SIG-M5 treated with dmso at 0.1 percent for 504 hours (cell line): ENCODE data around the gene ROGDI.

Experiments used
- DNase-seq: peaks from one replicate; lab custom pipeline; 2025; ENCODE audit not compliant: unreplicated experiment; lab: John Stamatoyannopoulos, UW

The ROGDI gene, protein sequence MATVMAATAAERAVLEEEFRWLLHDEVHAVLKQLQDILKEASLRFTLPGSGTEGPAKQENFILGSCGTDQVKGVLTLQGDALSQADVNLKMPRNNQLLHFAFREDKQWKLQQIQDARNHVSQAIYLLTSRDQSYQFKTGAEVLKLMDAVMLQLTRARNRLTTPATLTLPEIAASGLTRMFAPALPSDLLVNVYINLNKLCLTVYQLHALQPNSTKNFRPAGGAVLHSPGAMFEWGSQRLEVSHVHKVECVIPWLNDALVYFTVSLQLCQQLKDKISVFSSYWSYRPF

DNA sequence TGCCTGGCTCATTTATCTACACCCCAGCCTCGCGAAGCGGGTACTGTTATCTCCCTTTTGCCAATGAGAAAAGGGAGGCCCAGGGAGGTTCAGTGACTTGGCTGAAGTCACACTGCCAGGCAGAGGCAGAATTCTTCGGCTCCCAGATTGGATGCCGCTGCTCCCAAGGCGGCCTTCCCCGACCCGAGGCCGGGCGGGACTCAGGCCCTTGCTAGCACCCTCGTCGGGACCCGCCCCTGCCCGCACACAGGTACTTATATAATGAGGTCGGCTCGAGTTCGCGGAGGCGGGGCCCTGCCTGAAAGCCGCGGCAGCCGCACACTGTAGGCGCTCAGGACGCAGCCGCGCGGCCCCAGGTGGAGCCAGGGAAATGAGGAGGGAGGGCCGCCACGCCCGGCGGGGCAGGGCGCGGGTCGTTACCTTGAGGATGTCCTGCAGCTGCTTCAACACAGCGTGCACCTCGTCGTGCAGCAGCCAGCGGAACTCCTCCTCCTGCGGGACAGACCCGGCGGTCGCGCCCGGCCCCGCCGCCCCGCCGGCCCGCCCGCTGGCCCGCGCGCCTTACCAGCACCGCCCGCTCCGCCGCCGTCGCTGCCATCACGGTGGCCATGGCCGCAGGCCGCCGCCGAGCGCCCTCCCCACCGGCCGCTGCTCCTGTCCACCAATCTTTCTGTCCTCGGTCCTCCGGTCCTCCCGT is at the start of gene ROGDI:
TSS of gene ROGDI (minus strand) at position 672 of the 697 bp plus-strand sequence. CDS start at position 610, 62 bp downstream.
- peak; percentile 67 for DNase-seq

DNA sequence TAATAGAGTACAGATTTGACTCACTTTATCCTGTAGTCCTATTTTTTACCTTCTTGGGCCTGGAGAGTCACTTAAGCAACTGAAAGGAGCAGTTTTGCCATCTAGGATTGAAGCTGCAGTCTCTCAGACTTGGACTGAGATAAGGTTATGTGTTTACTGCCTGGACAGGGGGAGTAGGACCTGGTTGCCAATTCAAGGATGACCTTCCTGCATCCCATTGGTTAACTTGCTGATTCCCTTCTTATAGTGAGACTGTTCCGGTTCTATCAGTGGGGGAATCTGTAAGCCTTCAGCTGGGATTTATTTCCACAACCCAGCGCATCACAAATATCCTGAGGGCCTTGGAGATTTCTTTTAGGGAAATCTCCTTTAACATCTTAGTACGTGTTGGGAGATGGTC is 47.8 kb upstream of the ROGDI start:
- no peak for DNase-seq

DNA sequence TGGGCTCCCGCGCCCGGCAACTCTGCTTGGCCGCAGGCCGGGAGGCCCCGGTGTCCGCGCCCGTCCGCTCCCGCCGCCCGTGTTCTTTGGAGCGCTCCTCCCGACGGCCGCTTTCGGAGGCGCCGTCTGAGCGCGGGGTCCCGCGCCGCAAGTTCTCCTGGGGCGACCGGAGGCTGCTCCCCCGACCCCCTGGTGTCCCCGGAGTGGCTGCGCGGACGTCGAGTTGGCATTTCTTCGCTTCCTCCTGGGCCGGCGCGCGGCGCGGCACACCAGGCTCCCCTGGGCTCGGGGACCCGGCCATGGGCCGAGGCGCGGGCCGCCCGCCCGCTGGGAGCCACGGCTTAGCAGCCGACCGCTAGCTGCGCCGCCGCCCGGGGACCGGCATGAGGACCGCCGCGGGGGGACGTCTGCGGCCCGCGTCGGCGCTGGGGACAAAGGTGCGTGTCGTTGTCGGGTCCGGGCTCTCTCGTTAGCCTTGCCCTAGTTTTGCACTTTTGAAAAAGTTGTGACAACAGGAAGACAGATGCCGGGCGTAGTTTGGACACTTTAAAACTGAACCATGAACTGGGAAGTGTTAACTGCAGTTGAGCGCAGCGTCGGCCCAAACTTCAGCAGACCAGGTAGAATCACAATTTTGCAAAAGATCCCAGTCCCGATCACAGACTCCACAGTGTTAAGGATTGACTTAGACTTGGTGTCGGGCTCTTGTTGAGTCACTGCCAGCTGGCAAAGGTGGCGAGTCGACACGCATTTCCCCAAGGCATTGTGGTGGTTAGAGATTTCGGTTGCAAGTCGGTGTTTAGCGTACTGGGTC is 45.5 kb upstream of the ROGDI start:
- DNase-seq, result peak; percentile 41

DNA sequence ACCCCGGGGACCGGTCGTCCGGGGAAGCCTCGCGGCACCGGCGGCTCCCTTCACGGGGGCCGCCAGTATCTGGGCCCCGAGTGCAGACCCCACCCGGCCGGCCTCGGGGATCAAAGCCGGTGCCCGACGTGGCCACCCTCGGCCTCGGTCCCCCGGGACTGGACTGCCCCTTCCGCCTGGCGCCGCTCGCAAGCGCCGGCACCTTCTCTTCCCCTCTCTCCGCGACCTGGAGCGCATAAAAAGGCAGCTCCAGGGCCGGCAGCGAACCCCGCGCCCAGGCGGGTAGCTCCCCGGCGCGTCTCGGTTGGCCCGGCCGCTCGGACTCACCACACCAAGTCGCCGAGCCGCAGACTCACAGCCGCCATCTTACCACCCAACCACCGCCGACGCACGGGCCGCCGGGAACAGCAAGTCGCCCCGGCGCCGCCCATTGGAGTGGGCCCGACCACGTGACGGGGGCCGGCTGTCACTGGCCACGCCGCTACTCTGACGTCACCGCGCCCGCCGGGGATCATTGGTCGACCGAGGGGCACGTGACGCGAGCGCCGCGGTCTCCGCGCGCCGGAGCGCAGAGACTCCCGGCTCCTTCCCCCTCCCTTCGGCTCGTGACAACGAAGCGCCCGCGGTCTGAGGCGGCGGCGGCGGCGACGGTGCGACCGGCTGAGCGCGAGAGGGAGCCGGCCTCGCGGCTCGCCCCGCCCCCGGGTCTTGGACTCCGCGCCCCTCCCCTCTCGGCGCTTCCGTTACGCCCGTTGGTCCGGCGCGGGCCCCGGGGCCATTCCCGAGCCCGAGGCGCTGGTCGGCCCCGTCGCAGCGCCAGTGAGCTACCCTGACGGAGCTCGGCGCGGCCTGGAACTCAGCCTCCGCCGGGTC is 44.7 kb upstream of the ROGDI start, which contains the start of the genes GLYR1 and UBN1:
TSS of gene GLYR1 (minus strand) at position 388 of the 873 bp plus-strand sequence. CDS start at position 365, 23 bp downstream.
TSS of gene UBN1 (plus strand) at position 581 of the 873 bp plus-strand sequence. CDS start 5,437 bp downstream, outside the sequence.
- peak; percentile 93 for DNase-seq

DNA sequence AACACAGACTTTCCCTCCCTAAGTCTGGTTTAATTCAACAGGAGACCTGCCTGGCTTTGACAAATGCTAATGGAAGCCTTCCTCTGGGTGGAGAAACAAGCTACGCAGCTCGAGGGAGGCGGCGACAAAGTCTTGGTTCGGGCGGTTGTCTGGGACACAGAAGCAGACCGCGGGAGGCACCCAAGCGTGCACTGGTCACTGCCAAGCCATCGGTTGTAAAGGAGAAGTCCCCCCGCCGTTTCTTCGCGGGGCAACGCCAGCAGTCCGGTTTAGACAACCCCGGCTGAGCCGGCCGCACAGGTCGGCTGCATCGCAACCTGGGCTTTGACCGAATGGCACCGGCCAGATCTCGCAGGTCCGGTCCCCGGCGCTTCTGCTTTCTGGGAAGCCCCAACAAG is 44.1 kb upstream of the ROGDI start:
- DNase-seq, result peak; percentile 9

DNA sequence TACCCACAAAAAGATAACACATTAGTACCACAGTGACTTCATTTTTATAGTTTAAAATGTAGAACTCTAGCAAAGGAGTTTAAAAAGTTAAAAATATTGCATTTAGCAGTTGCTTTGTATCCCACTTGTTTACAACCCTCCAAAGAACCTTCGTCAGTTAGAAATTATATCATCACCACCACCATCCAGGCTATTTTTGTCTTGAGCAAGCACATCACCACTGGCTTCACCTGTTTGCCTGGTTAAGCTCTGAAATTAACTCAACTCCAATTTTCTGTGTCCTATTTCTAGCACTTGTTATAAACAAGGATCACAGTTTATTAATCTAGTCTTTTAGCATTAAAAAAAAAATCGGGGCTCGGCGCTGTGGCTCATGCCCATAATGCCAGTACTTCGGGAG is 38.6 kb upstream of the ROGDI start:
- no peak for DNase-seq

DNA sequence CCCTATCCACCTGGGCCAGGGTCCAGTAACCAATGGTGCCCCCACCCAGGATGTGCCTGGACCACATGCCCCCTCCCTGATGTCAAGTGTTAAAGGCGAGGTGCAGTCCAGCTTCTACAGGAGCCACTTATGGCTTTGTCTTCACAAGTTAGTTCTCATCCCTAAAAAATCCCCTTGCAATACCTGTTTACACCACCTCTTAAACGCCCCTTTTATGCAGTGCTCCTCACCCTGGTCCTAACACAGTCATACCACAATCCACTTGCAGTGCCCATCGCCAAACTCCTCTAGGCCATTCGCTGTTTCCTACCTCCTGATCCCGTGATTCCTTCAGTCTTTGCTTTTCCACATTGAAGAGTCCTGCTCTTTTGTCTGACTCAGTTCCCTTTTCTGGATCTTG is 37.5 kb upstream of the ROGDI start:
- DNase-seq, result no peak

DNA sequence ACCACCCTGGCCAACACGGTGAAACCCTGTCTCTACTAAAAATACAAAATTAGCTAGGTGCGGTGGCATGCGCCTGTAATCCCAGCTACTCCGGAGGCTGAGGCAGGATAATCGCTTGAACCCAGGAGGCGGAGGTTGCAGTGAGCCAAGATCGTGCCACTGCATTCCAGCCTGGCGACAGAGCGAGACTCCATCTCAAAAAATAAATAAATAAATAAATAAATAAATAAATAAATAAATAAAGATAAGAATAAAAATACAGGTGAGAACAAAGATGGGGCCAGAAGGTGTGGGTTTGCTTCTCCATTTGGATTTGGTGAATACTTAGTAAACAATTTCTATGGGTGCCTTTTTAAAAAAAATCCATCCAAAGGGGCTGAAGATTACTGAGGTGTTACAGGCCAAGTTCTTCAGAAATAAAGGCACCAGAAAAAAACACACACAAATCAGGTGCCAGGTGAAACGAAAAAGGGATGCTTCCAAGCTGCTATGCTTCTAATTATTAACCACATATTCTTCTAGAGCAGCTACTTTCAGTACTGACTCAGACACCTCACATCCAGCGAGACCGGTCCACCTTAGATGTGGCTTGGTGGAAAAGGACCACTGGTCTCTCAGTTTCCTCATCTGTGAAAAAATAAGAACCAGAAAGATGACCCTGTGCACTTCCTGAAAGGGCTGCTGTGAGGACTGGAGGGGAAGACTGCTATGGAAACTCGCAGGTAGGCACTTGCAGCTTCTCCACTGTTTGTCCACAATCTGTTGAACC is 35.5 kb upstream of the ROGDI start:
- no peak for DNase-seq

DNA sequence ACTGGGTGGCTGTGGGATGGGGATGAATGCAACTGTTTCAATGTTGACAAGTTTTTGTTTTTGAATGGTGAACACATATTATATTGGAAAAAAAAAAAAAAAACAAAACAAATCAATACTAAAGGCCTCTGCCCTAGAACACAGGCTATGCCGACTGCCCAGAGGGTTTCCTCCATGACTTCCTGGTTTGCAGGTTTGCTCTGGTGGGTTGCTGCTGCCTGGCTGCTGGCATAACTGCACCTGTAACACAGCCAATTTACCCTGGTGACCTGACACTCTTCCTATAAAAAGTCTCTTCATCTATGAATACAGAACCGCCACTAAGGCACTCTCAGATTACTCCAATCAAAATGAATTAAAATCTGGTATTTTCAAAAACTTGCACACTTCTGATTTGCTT is 34.3 kb upstream of the ROGDI start:
- DNase-seq, result no peak

DNA sequence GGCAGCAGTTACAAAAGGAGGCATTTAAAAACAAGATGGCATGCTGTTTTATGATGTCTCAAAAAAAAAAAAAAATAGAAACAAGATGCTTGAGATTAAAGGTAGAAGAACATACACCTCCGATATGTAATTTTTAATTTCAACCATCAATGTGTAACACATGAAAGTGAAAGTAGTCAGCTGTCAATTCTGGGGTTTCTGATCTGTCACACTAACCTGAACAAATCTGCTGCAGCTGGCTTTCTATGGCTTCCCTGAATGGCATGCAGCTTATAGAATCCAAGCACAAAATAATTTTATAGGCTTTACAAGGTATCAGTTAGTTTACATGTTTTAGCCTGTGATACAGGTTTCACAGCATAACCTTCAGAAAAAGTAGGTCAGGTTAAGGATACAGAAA is 31.2 kb upstream of the ROGDI start:
- no peak for DNase-seq

DNA sequence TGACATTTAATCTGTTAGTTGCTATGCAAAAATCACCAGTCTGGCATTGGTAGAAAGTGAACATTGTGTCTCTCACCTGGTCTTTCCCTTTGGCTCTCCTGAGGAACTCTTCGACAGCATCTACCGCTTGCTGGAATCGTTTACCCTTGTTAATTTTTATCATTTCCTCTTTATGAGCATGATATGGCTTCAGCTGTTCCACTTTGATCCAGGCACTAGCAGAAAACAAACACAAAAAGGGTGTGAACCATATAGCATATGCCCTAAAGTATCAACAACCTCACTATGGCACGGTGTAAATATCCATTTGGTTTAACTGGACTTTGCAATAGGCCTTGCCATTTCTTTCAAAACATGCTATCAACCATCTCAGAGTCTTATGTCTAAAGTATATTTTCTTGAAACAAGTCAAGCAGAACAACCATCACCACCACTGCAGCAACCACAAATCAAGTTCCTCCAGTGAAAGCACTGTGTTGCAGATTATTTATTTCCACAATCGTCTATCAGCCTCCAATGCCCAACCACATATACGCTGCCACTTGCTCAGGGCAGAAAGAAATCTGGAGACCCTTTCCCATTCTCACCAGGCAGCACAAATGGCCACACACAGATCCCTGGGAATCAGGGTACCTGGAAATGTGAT is 30.4 kb upstream of the ROGDI start:
- DNase-seq, result no peak

DNA sequence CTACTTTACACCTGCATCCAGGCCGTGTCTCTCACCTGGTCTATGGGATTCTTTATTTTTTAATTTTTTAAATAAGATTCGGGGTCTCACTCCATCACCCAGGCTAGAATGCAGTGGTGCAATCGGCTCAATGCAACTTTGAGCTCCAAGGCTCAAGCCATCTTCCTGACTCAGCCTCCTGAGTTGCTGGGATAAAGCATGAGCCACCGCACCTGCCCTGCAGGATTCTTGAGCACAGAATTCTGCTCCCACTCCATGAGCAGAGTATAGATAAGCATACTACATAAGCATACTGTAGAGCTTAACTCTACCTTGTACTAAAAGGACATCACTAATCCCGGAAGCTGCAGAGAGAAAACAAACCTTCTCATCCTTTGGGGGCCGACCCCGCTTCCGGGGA is 29.2 kb upstream of the ROGDI start:
- DNase-seq, result no peak

DNA sequence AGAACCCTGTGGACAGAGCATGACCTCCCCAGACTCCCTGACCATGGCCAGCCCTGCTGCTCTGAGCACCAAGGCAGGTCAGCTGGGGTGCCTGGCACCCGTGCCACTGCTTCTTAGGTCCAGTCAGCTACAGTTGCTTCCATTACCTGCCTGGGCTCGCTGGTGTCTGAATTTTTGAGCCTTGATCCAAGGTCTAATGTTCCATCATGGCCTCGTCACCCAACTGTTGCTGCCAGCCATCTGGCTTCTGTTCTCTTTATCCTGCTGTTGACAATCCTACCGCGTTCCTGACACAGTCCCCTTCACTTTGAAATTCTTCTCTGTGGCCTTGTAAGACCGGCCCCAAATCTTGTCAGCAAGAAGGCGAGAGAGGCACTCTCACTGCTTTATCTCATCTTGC is 28.0 kb upstream of the ROGDI start:
- no peak for DNase-seq

DNA sequence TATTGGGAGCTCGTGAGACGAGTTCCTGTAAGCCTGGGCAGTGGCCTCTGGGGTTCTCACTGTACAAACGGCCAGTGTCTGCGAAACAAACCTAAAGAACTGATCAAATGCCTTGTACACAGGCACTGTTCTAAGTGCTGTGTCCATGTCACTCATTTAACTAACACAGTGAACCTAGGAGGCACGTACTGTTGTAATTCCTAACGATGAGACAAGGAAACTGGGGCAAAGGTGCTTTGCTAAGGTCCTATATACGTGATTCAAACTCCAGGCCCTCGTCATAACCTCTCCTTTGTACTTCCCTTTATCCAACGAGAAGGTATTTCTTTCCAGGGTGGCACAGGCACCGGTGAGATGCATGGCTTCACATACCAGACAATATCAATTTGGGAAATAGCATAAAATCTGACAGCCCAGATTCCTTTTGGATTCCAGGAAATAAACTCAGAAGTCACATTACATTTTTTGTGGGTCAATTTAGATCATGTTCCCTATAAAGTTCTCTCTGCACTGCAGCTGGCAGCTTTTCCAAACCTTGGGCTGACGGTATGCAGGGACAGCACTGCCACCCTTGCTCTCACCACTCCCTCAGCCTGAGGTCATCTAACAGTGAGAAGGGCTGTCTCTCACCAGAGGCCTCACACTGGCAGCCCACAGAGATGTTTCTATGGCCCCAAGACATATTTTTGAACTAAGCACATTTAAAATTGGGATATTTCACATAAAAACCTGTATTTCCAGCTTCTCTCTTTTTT is 26.3 kb upstream of the ROGDI start:
- DNase-seq, result no peak

DNA sequence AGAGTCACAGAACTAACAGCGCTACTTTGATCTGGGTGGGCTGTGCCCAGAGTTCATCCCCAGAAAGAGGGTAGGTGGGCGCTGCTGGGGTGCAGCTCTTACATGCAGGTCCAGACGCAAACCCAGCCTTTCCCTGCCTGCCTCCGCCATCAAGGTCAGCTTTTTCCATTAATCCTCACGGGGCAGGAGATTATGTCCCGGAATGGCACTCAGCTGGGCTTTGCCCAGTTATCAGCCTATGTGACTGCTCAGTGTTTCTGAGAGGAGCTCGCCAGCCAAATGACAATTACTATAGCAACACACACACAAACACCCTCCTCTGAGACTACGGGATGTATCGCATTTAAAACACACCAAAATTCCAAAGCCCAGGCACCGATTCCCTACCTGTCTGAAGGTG is 24.5 kb upstream of the ROGDI start:
- DNase-seq, result no peak

DNA sequence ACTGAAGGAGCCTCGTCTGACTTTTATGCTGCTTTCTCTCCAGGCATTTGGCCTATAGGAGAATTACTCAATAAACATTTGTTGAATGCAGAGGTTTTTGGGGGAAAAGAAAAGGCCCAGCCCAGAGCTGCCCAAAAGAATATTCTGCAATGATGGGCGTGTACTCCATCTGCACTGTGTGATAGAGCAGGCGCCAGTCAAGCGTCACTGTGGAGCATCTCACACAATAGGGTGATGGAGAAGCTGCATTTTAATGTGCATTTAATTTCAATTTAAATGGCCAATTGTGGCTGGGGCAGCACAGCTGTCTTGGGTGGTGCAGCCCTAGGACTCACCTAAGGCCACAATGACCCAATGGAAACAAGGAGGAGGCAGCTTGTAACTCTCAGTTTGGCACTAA is 24.1 kb upstream of the ROGDI start:
- no peak for DNase-seq

DNA sequence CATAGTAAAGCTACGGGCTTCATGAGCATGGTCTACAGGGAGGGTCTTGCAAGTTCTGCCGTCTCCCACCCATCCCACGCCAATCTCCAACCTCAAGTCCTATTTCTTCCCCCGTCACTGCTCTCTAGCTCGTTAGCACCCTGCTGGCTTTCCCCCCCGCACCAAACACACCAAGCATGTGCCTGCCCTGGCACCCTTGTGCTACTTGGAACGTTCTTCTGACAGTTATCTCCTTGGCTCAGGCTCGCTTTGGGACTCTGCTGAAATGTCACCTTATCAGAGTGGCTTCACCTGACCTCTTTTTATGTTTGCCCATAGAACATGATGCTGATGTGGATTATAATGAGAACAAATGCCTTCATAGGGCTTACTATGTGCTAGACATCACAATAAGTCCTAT is 22.8 kb upstream of the ROGDI start:
- DNase-seq, result no peak

DNA sequence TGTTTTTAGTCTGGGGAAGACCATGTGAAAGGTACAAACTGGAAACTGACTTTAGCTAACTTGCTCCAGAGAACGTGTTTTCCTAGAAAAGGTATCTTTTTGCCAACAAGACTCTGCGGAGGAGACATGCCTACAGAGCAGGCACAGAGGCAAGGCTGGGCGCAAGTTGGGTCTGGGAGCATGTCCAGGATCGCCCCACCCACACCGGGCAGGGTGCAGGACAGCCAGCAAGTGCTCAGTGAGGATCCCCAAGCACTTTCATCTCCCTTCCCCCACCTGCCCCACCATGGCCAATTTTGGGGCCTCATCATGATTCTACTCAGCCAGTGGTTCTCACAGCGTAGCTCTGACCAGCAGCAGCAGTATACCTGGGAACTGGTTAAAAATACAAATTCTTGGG is 18.2 kb upstream of the ROGDI start:
- no peak for DNase-seq
